ENCODE results near the gene SEPTIN10.

The SEPTIN10 gene

GRCh38 chr2:109494351-109494750 lies 119.4 kb downstream of the SEPTIN10 start:
- no peak for DNase-seq

- no peak for DNase-seq
Observed at GRCh38 chr2:109493176-109493935, 120.4 kb downstream of the SEPTIN10 start.
